Liver (tissue), 3 donors: ENCODE measurements around the gene SHB.

Source experiments
- ATF3 ChIP-seq: IDR thresholded peaks from 2 replicates; pipeline ENCODE4 v1.6.1; 2016; ENCODE audit warnings: antibody characterized with exemption
- CTCF ChIP-seq: fragments of 150-350 bp; IDR thresholded peaks from 2 replicates; pipeline ENCODE4 v1.5.1; 2017; ENCODE audit warnings: improper control_type of control experiment, low read depth, low read length; ENCODE audit not compliant: missing input control
- EGR1 ChIP-seq, 2 donors: IDR thresholded peaks; 2 replicates each; pipeline ENCODE4 v1.6.1; 2016 to 2018; ENCODE audit warnings: antibody characterized with exemption in 2 of 2, low read depth in 2 of 2
- FOXA1 ChIP-seq: IDR thresholded peaks from 2 replicates; pipeline ENCODE4 v1.6.1; 2016; ENCODE audit warnings: antibody characterized with exemption
- HNF4G ChIP-seq: IDR thresholded peaks from 2 replicates; pipeline ENCODE4 v1.6.1; 2016; ENCODE audit warnings: antibody characterized with exemption
- JUND ChIP-seq, 2 donors: IDR thresholded peaks; 2 replicates each; pipeline ENCODE4 v1.6.1; 2016; ENCODE audit warnings: antibody characterized with exemption in 2 of 2
- MAX ChIP-seq: IDR thresholded peaks from 2 replicates; pipeline ENCODE4 v1.6.1; 2016; ENCODE audit warnings: antibody characterized with exemption
- RAD21 ChIP-seq, 2 donors: IDR thresholded peaks; 2 replicates each; pipeline ENCODE4 v1.6.1; 2016; ENCODE audit warnings: antibody characterized with exemption in 2 of 2, mild to moderate bottlenecking in 2 of 2
- REST ChIP-seq: IDR thresholded peaks from 2 replicates; pipeline ENCODE4 v1.6.1; 2016; ENCODE audit warnings: antibody characterized with exemption, mild to moderate bottlenecking
- RXRA ChIP-seq, 2 donors: IDR thresholded peaks; 2 replicates each; pipeline ENCODE4 v1.6.1; 2017 to 2018; ENCODE audit warnings: antibody characterized with exemption in 2 of 2, mild to moderate bottlenecking in 1 of 2
- SP1 ChIP-seq: IDR thresholded peaks from 2 replicates; pipeline ENCODE4 v1.6.1; 2018; ENCODE audit warnings: antibody characterized with exemption, mild to moderate bottlenecking
- TAF1 ChIP-seq: conservative IDR thresholded peaks from 2 replicates; pipeline ENCODE4 v1.6.1; 2016; ENCODE audit warnings: antibody characterized with exemption, mild to moderate bottlenecking
- YY1 ChIP-seq: IDR thresholded peaks from 2 replicates; pipeline ENCODE4 v1.6.1; 2016; ENCODE audit warnings: antibody characterized with exemption, mild to moderate bottlenecking
- donor health status: healthy.
- donor health status: healthy.

- TF ChIP-seq YY1, result no peak
- TF ChIP-seq CTCF, result no peak
- TF ChIP-seq HNF4G, result no peak
- no peak for TF ChIP-seq MAX
- TF ChIP-seq FOXA1, result no peak
- TF ChIP-seq TAF1, result no peak
- no peak for TF ChIP-seq ATF3
- TF ChIP-seq RAD21 (IDR thresholded peaks at IDR 0.05), result no peak
- no peak for TF ChIP-seq EGR1 (IDR thresholded peaks at IDR 0.05; ENCODE audit: low read depth in 2 of 2)
- no peak for TF ChIP-seq JUND (IDR thresholded peaks at IDR 0.05)
- TF ChIP-seq REST, result no peak
- no peak for TF ChIP-seq RXRA (IDR thresholded peaks at IDR 0.05)
- TF ChIP-seq SP1, result no peak
These were observed 81.0 kb downstream of the SHB start for GRCh38 chr9:37988041-37988440.
